ENCODE measurements around the gene SBDS.
"Not testable (repeated sequence)": the region's sequence is repeated elsewhere in the genome, so short reads cannot be mapped to it uniquely, and the experiment has no call there.

SBDS gene

GRCh38 chr7:67004145-67004544 lies 8.8 kb upstream of the SBDS start:
- no CpG with 5 or more reads among the region's 2 CpGs for WGBS (ENCODE audit: extremely low coverage, insufficient coverage, low lambda C conversion rate)
- H3K4me3 ChIP-seq (ENCODE audit: low read length); H4K8ac ChIP-seq (ENCODE audit: low read depth, low read length); H3K4me1 ChIP-seq (ENCODE audit: control insufficient read depth, low read depth, low read length); H3K36me3 ChIP-seq (ENCODE audit: control insufficient read depth, insufficient read depth, low read length); H4K5ac ChIP-seq (ENCODE audit: low read length); H3K79me1 ChIP-seq (ENCODE audit: low read length); H2BK5ac ChIP-seq (ENCODE audit: low read length); H3K18ac ChIP-seq (ENCODE audit: low read length); H3K56ac ChIP-seq (ENCODE audit: low read length); H2AK5ac ChIP-seq (ENCODE audit: low read length); H3K27me3 ChIP-seq (ENCODE audit: insufficient read depth, low read length, poor library complexity); DNase-seq; H3K23ac ChIP-seq (ENCODE audit: low read length); H3K27ac ChIP-seq (ENCODE audit: low read depth, low read length); H2BK120ac ChIP-seq (ENCODE audit: low read depth, low read length); H3K79me2 ChIP-seq (ENCODE audit: control insufficient read depth, insufficient read depth, low read length); H3K9ac ChIP-seq (ENCODE audit: low read length); H3K4me2 ChIP-seq (ENCODE audit: low read length); H3K4ac ChIP-seq (ENCODE audit: low read depth, low read length); H2BK15ac ChIP-seq (replicated peaks; ENCODE audit: low read depth): not testable (repeated sequence)

DNA sequence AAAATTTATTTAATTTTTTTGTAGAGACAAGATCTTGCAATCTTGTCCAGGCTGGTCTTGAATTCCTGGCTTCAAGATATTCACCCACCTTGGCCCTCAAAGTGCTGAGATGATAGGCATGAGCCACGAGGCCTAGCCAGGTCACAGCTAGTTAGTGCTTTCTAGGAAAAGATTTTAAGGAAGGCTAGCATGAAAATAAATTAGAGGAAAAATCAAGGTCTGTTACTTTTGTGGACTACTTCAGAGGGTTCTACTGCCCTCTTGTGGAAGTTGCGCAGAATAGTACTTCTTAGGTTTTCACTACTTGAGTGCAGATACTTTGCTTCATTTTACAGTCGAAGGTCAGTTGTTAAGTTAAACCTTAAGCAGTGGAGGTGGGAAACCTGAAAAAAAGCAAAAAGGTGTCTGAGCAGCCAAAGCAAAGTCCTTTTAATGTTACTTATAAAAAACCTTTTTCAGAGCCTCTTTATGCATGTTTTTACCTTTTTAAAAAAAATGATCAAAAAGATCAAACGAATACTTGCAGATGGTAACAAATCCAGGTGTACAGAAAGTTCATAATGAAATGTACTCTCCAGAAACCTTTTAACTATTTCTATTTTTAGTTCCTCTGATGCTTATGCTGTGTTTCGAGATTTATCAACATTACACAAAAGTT lies 5.3 kb upstream of the SBDS start:
- not testable (repeated sequence) for H2BK15ac ChIP-seq (replicated peaks; ENCODE audit: low read depth); H3K23ac ChIP-seq (ENCODE audit: low read length); H2BK5ac ChIP-seq (ENCODE audit: low read length); H3K4me1 ChIP-seq (ENCODE audit: control insufficient read depth, low read depth, low read length); H3K27ac ChIP-seq (ENCODE audit: low read depth, low read length); H3K27me3 ChIP-seq (ENCODE audit: insufficient read depth, low read length, poor library complexity); H4K8ac ChIP-seq (ENCODE audit: low read depth, low read length); H3K79me1 ChIP-seq (ENCODE audit: low read length); H2AK5ac ChIP-seq (ENCODE audit: low read length); DNase-seq; H3K4me2 ChIP-seq (ENCODE audit: low read length); H3K9ac ChIP-seq (ENCODE audit: low read length); H3K56ac ChIP-seq (ENCODE audit: low read length); H4K5ac ChIP-seq (ENCODE audit: low read length); H3K36me3 ChIP-seq (ENCODE audit: control insufficient read depth, insufficient read depth, low read length); H2BK120ac ChIP-seq (ENCODE audit: low read depth, low read length); H3K18ac ChIP-seq (ENCODE audit: low read length); H3K79me2 ChIP-seq (ENCODE audit: control insufficient read depth, insufficient read depth, low read length); H3K4me3 ChIP-seq (ENCODE audit: low read length); H3K4ac ChIP-seq (ENCODE audit: low read depth, low read length)
- no CpG with 5 or more reads among the region's 5 CpGs for WGBS (ENCODE audit: extremely low coverage, insufficient coverage, low lambda C conversion rate)

DNA sequence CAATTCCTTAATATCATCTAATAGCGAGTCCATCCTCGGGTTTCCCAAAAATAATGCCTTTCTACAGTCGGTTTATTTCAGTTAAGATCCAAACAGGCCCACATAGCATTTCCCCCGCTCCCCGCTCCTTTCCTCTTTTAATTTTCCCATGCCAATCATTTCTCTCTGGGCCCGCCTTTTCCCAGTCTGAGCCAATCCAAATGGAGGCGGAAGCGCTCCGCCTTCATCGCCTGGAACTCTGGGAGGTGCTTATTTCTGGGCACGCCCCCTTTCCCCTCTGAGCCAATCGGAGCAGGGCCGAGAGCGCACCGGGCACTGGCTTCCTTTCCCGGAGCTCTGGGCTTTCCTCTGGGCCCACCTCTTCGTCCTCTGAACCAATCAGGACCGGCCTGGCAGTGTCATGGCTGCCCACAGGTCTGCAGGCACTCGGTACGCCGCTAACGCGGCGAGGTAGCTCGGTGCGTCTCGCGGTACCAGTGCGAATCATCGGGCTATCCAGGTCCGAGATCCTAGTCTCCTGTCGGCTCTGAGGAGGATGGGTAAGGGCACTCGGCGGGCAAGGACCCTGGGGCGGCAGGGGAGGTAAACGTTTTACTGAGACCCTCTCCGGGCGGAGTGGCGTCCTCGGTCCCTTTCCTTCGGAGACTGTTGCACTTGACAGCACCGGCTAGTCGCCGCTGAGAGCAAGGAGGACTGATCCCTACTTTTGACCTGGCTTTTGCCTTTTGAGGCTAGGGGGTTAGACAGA lies 1.2 kb upstream of the SBDS start, which contains the start of gene TYW1:
Gene TYW1, plus strand, starts transcription at position 390 of the 748 bp plus-strand sequence. Its CDS starts 146 bp downstream, at position 536.
- H3K4me2 ChIP-seq (ENCODE audit: low read length) = peak within 1 kb of the TSS; percentile 66
- H3K27me3 ChIP-seq (ENCODE audit: insufficient read depth, low read length, poor library complexity); H3K23ac ChIP-seq (ENCODE audit: low read length); H3K4ac ChIP-seq (ENCODE audit: low read depth, low read length); H3K36me3 ChIP-seq (ENCODE audit: control insufficient read depth, insufficient read depth, low read length); H3K18ac ChIP-seq (ENCODE audit: low read length); H3K4me1 ChIP-seq (ENCODE audit: control insufficient read depth, low read depth, low read length); H2BK5ac ChIP-seq (ENCODE audit: low read length); H2AK5ac ChIP-seq (ENCODE audit: low read length); H2BK15ac ChIP-seq (replicated peaks; ENCODE audit: low read depth); H3K79me1 ChIP-seq (ENCODE audit: low read length); H2BK120ac ChIP-seq (ENCODE audit: low read depth, low read length); H3K79me2 ChIP-seq (ENCODE audit: control insufficient read depth, insufficient read depth, low read length); H4K5ac ChIP-seq (ENCODE audit: low read length); H4K8ac ChIP-seq (ENCODE audit: low read depth, low read length): not testable (repeated sequence)
- peak within 1 kb of the TSS; percentile 84 for H3K56ac ChIP-seq (ENCODE audit: low read length)
- WGBS (ENCODE audit: extremely low coverage, insufficient coverage, low lambda C conversion rate) = no CpG with 5 or more reads among the region's 44 CpGs
- H3K4me3 ChIP-seq (ENCODE audit: low read length) = peak within 1 kb of the TSS; percentile 85
- DNase-seq = peak; percentile 99
- peak within 1 kb of the TSS; percentile 36 for H3K27ac ChIP-seq (ENCODE audit: low read depth, low read length)
- peak within 1 kb of the TSS; percentile 79 for H3K9ac ChIP-seq (ENCODE audit: low read length)

- WGBS (ENCODE audit: extremely low coverage, insufficient coverage, low lambda C conversion rate) = no CpG with 5 or more reads among the region's 9 CpGs
- H3K27ac ChIP-seq (ENCODE audit: low read depth, low read length); H3K79me2 ChIP-seq (ENCODE audit: control insufficient read depth, insufficient read depth, low read length); H3K4ac ChIP-seq (ENCODE audit: low read depth, low read length); H4K5ac ChIP-seq (ENCODE audit: low read length); H3K4me1 ChIP-seq (ENCODE audit: control insufficient read depth, low read depth, low read length); H2BK120ac ChIP-seq (ENCODE audit: low read depth, low read length); H3K18ac ChIP-seq (ENCODE audit: low read length); H3K79me1 ChIP-seq (ENCODE audit: low read length); H3K23ac ChIP-seq (ENCODE audit: low read length); H3K36me3 ChIP-seq (ENCODE audit: control insufficient read depth, insufficient read depth, low read length); H2AK5ac ChIP-seq (ENCODE audit: low read length); H4K8ac ChIP-seq (ENCODE audit: low read depth, low read length); H2BK15ac ChIP-seq (replicated peaks; ENCODE audit: low read depth); H2BK5ac ChIP-seq (ENCODE audit: low read length); H3K27me3 ChIP-seq (ENCODE audit: insufficient read depth, low read length, poor library complexity): not testable (repeated sequence)
- Histone ChIP-seq H3K9ac (ENCODE audit: low read length) (peak overlapping the region; percentile 79), H3K4me2 (ENCODE audit: low read length) (peak overlapping the region; percentile 36), H3K4me3 (ENCODE audit: low read length) (peak overlapping the region; percentile 58), H3K56ac (ENCODE audit: low read length) (peak overlapping the region; percentile 92)
- DNase-seq = peak; percentile 77
Measured at GRCh38 chr7:66994691-66995049, 716 bp downstream of the SBDS start.

GRCh38 chr7:66994051-66994450 lies 1.3 kb downstream of the SBDS start:
- not testable (repeated sequence) for H3K27ac ChIP-seq (ENCODE audit: low read depth, low read length); H4K5ac ChIP-seq (ENCODE audit: low read length); H3K4me3 ChIP-seq (ENCODE audit: low read length); H3K4me2 ChIP-seq (ENCODE audit: low read length); H2BK15ac ChIP-seq (replicated peaks; ENCODE audit: low read depth); H3K23ac ChIP-seq (ENCODE audit: low read length); H3K56ac ChIP-seq (ENCODE audit: low read length); H3K9ac ChIP-seq (ENCODE audit: low read length); H3K27me3 ChIP-seq (ENCODE audit: insufficient read depth, low read length, poor library complexity); DNase-seq; H3K18ac ChIP-seq (ENCODE audit: low read length); H2BK120ac ChIP-seq (ENCODE audit: low read depth, low read length); H3K4ac ChIP-seq (ENCODE audit: low read depth, low read length); H2AK5ac ChIP-seq (ENCODE audit: low read length); H3K36me3 ChIP-seq (ENCODE audit: control insufficient read depth, insufficient read depth, low read length); H3K4me1 ChIP-seq (ENCODE audit: control insufficient read depth, low read depth, low read length); H4K8ac ChIP-seq (ENCODE audit: low read depth, low read length); H3K79me1 ChIP-seq (ENCODE audit: low read length); H2BK5ac ChIP-seq (ENCODE audit: low read length); H3K79me2 ChIP-seq (ENCODE audit: control insufficient read depth, insufficient read depth, low read length)
- WGBS (ENCODE audit: extremely low coverage, insufficient coverage, low lambda C conversion rate) = no CpG with 5 or more reads among the region's 5 CpGs

All from mesendoderm (in vitro differentiated cells).